HepG2 (cell line): ENCODE measurements around the gene PLOD3. TPM values are rescaled to one million over a fixed set of nuclear protein-coding genes. Genes with fewer than 3 reads are reported as not detected.

Experiments used
- AKAP8 ChIP-seq: sonication (generic); formaldehyde crosslinking; IDR thresholded peaks from 2 replicates; pipeline ENCODE4 v1.5.1; 2020; ENCODE audit warnings: mild to moderate bottlenecking, missing genetic modification reagents
- HMGXB3 ChIP-seq: sonication (generic); formaldehyde crosslinking; IDR thresholded peaks from 2 replicates; pipeline ENCODE4 v1.4.0; 2020; ENCODE audit warnings: missing genetic modification reagents, borderline replicate concordance
- ISL2 ChIP-seq: sonication (generic); formaldehyde crosslinking; IDR thresholded peaks from 2 replicates; pipeline ENCODE4 v1.5.0; 2020; ENCODE audit warnings: missing genetic modification reagents
- KLF15 ChIP-seq: sonication (generic); formaldehyde crosslinking; IDR thresholded peaks from 2 replicates; pipeline ENCODE4 v1.8.1; 2023; ENCODE audit warnings: borderline replicate concordance, mild to moderate bottlenecking, inconsistent platforms, missing genetic modification reagents, mixed read lengths
- MAZ ChIP-seq, 2 experiments: sonication (generic) in 1 of 2; formaldehyde crosslinking in 1 of 2; IDR thresholded peaks; 2 replicates each; pipeline versions ENCODE4 v1.5.0 to v1.6.1; 2012 to 2020; ENCODE audit warnings: low read depth in 2 of 2, mild to moderate bottlenecking in 2 of 2, borderline replicate concordance in 1 of 2, improper control_type of control experiment in 1 of 2, low read length in 1 of 2, missing genetic modification reagents in 1 of 2, moderate library complexity in 1 of 2
- NR1H2 ChIP-seq: sonication (generic); formaldehyde crosslinking; IDR thresholded peaks from 2 replicates; pipeline ENCODE4 v1.8.1; 2022; ENCODE audit warnings: low read depth, missing genetic modification reagents, borderline replicate concordance
- PHF8 ChIP-seq: sonication (generic); formaldehyde crosslinking; IDR thresholded peaks from 2 replicates; pipeline ENCODE4 v1.5.0; 2020; ENCODE audit warnings: missing genetic modification reagents
- RARA ChIP-seq: IDR thresholded peaks from 2 replicates; pipeline ENCODE4 v1.6.1; 2016; ENCODE audit warnings: missing genetic modification reagents, missing compliant biosample characterization
- SRY ChIP-seq: sonication (generic); formaldehyde crosslinking; IDR thresholded peaks from 2 replicates; pipeline ENCODE4 v1.8.0; 2022; ENCODE audit warnings: mild to moderate bottlenecking, missing genetic modification reagents
- ZFY ChIP-seq: sonication (generic); formaldehyde crosslinking; IDR thresholded peaks from 2 replicates; pipeline ENCODE4 v1.4.0; 2020; ENCODE audit warnings: missing genetic modification reagents
- ZNF263 ChIP-seq: sonication (generic); formaldehyde crosslinking; IDR thresholded peaks from 2 replicates; pipeline ENCODE4 v1.4.0; 2020; ENCODE audit warnings: missing genetic modification reagents
- ZNF281 ChIP-seq: sonication (generic); formaldehyde crosslinking; IDR thresholded peaks from 2 replicates; pipeline ENCODE4 v1.4.0; 2020; ENCODE audit warnings: missing genetic modification reagents, borderline replicate concordance
- ZNF34 ChIP-seq: sonication (generic); formaldehyde crosslinking; IDR thresholded peaks from 2 replicates; pipeline ENCODE4 v1.4.0; 2020; ENCODE audit warnings: mild to moderate bottlenecking, missing genetic modification reagents, borderline replicate concordance
- ZNF567 ChIP-seq: sonication (generic); formaldehyde crosslinking; IDR thresholded peaks from 2 replicates; pipeline ENCODE4 v1.8.1; 2023; ENCODE audit warnings: mild to moderate bottlenecking, missing genetic modification reagents, borderline replicate concordance
- ZNF616 ChIP-seq: sonication (generic); formaldehyde crosslinking; IDR thresholded peaks from 2 replicates; pipeline ENCODE4 v1.5.0; 2020; ENCODE audit warnings: low read depth, mild to moderate bottlenecking, missing genetic modification reagents
- ZNF639 ChIP-seq: conservative IDR thresholded peaks from 2 replicates; pipeline ENCODE4 v1.6.1; 2018; ENCODE audit warnings: missing genetic modification reagents
- ZNF800 ChIP-seq: sonication (generic); formaldehyde crosslinking; IDR thresholded peaks from 2 replicates; pipeline ENCODE4 v1.4.0; 2020; ENCODE audit warnings: missing genetic modification reagents
- polyA plus RNA-seq, 8 experiments: library from polyadenylated mRNA; depleted of rRNA in 3 of 8; stranded (reverse) in 7 of 8; unstranded in 1 of 8; fragments of >200 nt; fragmentation: Illumina TruSeq in 4 of 8; extraction: Trizol in 4 of 8; gene quantifications; 2 replicates each; pipeline versions ENCODE4 v1.2.1 to v1.2.3, GENCODE V29; 2011 to 2016; ENCODE audit warnings: low read depth in 4 of 8, missing spikeins in 1 of 8, mixed read lengths in 1 of 8; ENCODE audit not compliant: insufficient read depth in 1 of 8
- total RNA-seq, 5 experiments: library from RNA; depleted of rRNA; stranded (reverse); fragments of >200 nt; fragmentation: Illumina TruSeq; extraction: Trizol; gene quantifications; 2 replicates each; pipeline ENCODE4 v1.2.3, GENCODE V29; 2016; ENCODE audit warnings: low read depth in 1 of 5

Gene PLOD3
- total and polyA plus RNA-seq, 2 of the 13 experiments (the other 11 are each of a cell fraction or from before 2014, with no cell fraction given): 65.8 to 67.4 TPM

- TF ChIP-seq KLF15 (CRISPR knock-in tag) (peak; percentile 53; the same call in 1 of the 2 replicates), HMGXB3 (CRISPR knock-in tag) (peak; percentile 71; the same call in 1 of the 2 replicates), AKAP8 (CRISPR knock-in tag) (peak; percentile 70; the same call in 1 of the 2 replicates), ZNF616 (CRISPR knock-in tag) (no peak), ZNF263 (CRISPR knock-in tag) (peak; percentile 70), ZNF800 (peak; percentile 63; the same call in 1 of the 2 replicates), SRY (CRISPR knock-in tag) (0 out of 2 replicates have a peak, but pooled peaks have one; percentile 4), MAZ (IDR thresholded peaks at IDR 0.05; ENCODE audit: borderline replicate concordance, low read depth, low read length) (0 out of 2 replicates have a peak, but pooled peaks have one; percentile 37), MAZ (CRISPR knock-in tag; IDR thresholded peaks at IDR 0.05; ENCODE audit: low read depth) (peak; percentile 62; the same call in 1 of the 2 replicates), NR1H2 (CRISPR knock-in tag) (no peak), ISL2 (CRISPR knock-in tag) (no peak; the same call in 1 of the 2 replicates), ZNF567 (no peak), PHF8 (CRISPR knock-in tag) (peak; percentile 64), ZNF34 (CRISPR knock-in tag) (no peak), ZFY (CRISPR knock-in tag) (peak; percentile 74; the same call in 1 of the 2 replicates), RARA (CRISPR knock-in tag) (peak; percentile 31; the same call in 1 of the 2 replicates), ZNF639 (CRISPR knock-in tag) (peak; percentile 62; the same call in 1 of the 2 replicates), ZNF281 (CRISPR knock-in tag) (peak; percentile 85)
Observed at GRCh38 chr7:101217388-101218235, at the start of gene PLOD3, which contains the start of gene ZNHIT1 (continued).
